ENCODE measurements around the gene TLE4.

Gene TLE4

DNA sequence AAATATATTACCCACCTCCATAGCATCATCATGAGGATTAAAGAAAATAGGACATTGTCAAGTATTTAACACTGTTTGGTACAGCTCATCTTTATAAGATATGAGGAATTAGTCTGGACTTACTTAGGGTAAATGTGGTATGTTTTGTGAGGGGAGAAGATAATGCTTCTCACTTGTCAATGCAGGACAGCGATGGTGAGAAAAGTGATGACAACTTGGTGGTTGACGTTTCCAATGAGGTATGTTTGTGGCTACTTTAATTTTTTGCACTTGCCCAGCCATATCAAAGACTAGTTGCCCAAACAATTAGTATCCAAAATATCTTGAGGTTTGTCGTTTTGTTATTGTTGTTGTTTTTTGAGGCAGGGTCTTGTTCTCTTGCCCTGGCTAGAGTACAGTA is 133.9 kb downstream of the TLE4 start:
- no peak overlapping the region for H3K4me2 ChIP-seq (ENCODE audit: low read depth, low read length, poor library complexity, severe bottlenecking)
- H3K9me2 ChIP-seq (replicated peaks; ENCODE audit: low read depth, low read length), result no peaks in the 10 kb centered on the region
- H3K9me3 ChIP-seq (ENCODE audit: insufficient read depth, low read depth, low read length), result no peaks in the 10 kb centered on the region
- H3F3A ChIP-seq (ENCODE audit: low read depth), result no peaks in the 10 kb centered on the region
- H4K20me1 ChIP-seq (ENCODE audit: insufficient read depth, low read length, poor library complexity, severe bottlenecking), result no peaks in the 10 kb centered on the region
- no peaks in the 10 kb centered on the region for H3K27me3 ChIP-seq (ENCODE audit: insufficient read depth, low read length, poor library complexity, severe bottlenecking)
- TF ChIP-seq, protein P1, sequence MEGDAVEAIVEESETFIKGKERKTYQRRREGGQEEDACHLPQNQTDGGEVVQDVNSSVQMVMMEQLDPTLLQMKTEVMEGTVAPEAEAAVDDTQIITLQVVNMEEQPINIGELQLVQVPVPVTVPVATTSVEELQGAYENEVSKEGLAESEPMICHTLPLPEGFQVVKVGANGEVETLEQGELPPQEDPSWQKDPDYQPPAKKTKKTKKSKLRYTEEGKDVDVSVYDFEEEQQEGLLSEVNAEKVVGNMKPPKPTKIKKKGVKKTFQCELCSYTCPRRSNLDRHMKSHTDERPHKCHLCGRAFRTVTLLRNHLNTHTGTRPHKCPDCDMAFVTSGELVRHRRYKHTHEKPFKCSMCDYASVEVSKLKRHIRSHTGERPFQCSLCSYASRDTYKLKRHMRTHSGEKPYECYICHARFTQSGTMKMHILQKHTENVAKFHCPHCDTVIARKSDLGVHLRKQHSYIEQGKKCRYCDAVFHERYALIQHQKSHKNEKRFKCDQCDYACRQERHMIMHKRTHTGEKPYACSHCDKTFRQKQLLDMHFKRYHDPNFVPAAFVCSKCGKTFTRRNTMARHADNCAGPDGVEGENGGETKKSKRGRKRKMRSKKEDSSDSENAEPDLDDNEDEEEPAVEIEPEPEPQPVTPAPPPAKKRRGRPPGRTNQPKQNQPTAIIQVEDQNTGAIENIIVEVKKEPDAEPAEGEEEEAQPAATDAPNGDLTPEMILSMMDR (conservative IDR thresholded peaks at IDR 0.05; ENCODE audit: low read length), result no peak
- no peak for TF ChIP-seq EZH2phosphoT487 (IDR thresholded peaks at IDR 0.05; ENCODE audit: borderline replicate concordance)
- no peak overlapping the region for H3K9ac ChIP-seq (ENCODE audit: low read depth, low read length, poor library complexity, severe bottlenecking)
- H3K4me3 ChIP-seq (ENCODE audit: low read length, poor library complexity, severe bottlenecking), result no peak overlapping the region
- H3K36me3 ChIP-seq (ENCODE audit: insufficient read depth, low read length), result peaks cover 62% of the 10 kb centered on the region
- H3K79me2 ChIP-seq (ENCODE audit: insufficient read depth, low read length), result peaks cover 4% of the 10 kb centered on the region; the same call in 1 of the 2 replicates
- peaks cover 8% of the 10 kb centered on the region for H3K4me1 ChIP-seq (ENCODE audit: insufficient read depth, low read length, poor library complexity, severe bottlenecking)
- no peak overlapping the region for H2AFZ ChIP-seq (ENCODE audit: low read length)

DNA sequence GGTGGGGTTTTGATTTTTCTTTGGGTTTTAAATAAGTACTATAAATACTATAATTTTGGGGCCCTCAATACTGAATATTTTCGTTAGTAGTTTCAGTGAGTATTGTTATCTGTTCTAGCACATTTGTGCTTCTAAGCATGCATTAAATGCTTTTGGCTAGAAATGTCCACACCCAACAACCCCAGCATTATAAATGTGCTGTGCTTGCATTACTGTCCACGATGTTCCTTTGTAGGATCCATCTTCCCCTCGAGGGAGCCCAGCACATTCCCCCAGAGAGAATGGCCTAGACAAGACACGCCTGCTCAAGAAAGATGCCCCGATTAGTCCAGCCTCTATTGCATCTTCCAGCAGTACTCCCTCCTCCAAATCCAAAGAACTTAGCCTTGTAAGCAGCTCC is 134.7 kb downstream of the TLE4 start:
- H3K4me1 ChIP-seq (ENCODE audit: insufficient read depth, low read length, poor library complexity, severe bottlenecking), result peaks cover 10% of the 10 kb centered on the region
- H2AFZ ChIP-seq (ENCODE audit: low read length), result no peak overlapping the region
- no peak overlapping the region for H3K4me3 ChIP-seq (ENCODE audit: low read length, poor library complexity, severe bottlenecking)
- peaks cover 4% of the 10 kb centered on the region; the same call in 1 of the 2 replicates for H3K79me2 ChIP-seq (ENCODE audit: insufficient read depth, low read length)
- peaks cover 5% of the 10 kb centered on the region for H4K20me1 ChIP-seq (ENCODE audit: insufficient read depth, low read length, poor library complexity, severe bottlenecking)
- no peaks in the 10 kb centered on the region for H3K9me3 ChIP-seq (ENCODE audit: insufficient read depth, low read depth, low read length)
- no peaks in the 10 kb centered on the region for H3F3A ChIP-seq (ENCODE audit: low read depth)
- no peaks in the 10 kb centered on the region for H3K27me3 ChIP-seq (ENCODE audit: insufficient read depth, low read length, poor library complexity, severe bottlenecking)
- H3K36me3 ChIP-seq (ENCODE audit: insufficient read depth, low read length), result peaks cover 71% of the 10 kb centered on the region
- H3K4me2 ChIP-seq (ENCODE audit: low read depth, low read length, poor library complexity, severe bottlenecking), result no peak overlapping the region
- TF ChIP-seq, protein P1 (conservative IDR thresholded peaks at IDR 0.05; ENCODE audit: low read length), result no peak
- TF ChIP-seq EZH2phosphoT487 (IDR thresholded peaks at IDR 0.05; ENCODE audit: borderline replicate concordance), result no peak
- no peak overlapping the region for H3K9ac ChIP-seq (ENCODE audit: low read depth, low read length, poor library complexity, severe bottlenecking)
- no peaks in the 10 kb centered on the region for H3K9me2 ChIP-seq (replicated peaks; ENCODE audit: low read depth, low read length)

DNA sequence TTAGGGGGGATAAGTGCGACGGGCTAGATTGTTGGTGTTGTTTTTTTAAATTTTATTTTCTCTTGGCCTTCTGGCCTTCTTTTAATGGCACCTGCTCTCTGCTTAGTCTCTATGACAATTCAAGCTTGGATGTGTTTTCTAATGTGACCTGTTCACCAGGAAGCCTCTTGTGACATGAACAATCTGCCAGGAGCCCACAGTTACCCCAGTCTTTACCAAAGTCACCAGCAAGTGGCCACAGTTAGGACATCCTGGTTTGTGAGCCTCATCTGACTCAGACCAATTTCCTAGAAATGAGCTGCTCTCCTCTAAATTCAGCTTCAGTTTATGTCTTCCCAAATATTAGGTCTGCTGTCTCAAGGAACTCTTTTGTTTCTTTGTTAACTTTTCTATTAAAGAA is 135.8 kb downstream of the TLE4 start:
- peaks cover 77% of the 10 kb centered on the region for H3K36me3 ChIP-seq (ENCODE audit: insufficient read depth, low read length)
- no peak for TF ChIP-seq EZH2phosphoT487 (IDR thresholded peaks at IDR 0.05; ENCODE audit: borderline replicate concordance)

DNA sequence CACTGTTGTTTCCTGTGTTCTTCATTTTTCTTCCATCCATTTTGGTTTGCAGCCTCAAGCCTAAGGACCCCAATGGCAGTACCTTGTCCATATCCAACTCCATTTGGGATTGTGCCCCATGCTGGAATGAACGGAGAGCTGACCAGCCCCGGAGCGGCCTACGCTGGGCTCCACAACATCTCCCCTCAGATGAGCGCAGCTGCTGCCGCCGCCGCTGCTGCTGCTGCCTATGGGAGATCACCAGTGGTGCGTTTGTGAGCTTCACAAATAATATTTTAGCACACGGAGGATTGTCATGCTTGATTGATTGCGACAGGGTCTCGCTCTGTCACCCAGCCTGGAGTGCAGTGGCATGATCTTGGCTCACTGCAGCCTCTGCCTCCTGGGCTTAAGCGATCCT is 136.8 kb downstream of the TLE4 start:
- Histone ChIP-seq H3K36me3 (ENCODE audit: insufficient read depth, low read length) (peaks cover 86% of the 10 kb centered on the region), H3K27me3 (ENCODE audit: insufficient read depth, low read length, poor library complexity, severe bottlenecking) (no peaks in the 10 kb centered on the region), H4K20me1 (ENCODE audit: insufficient read depth, low read length, poor library complexity, severe bottlenecking) (peaks cover 6% of the 10 kb centered on the region), H3K9me2 (replicated peaks; ENCODE audit: low read depth, low read length) (no peaks in the 10 kb centered on the region), H2AFZ (ENCODE audit: low read length) (no peak overlapping the region), H3K9ac (ENCODE audit: low read depth, low read length, poor library complexity, severe bottlenecking) (no peak overlapping the region), H3K4me3 (ENCODE audit: low read length, poor library complexity, severe bottlenecking) (no peak overlapping the region), H3K4me1 (ENCODE audit: insufficient read depth, low read length, poor library complexity, severe bottlenecking) (peaks cover 10% of the 10 kb centered on the region), H3K4me2 (ENCODE audit: low read depth, low read length, poor library complexity, severe bottlenecking) (no peak overlapping the region), H3K79me2 (ENCODE audit: insufficient read depth, low read length) (no peaks in the 10 kb centered on the region), H3F3A (ENCODE audit: low read depth) (no peaks in the 10 kb centered on the region), H3K9me3 (ENCODE audit: insufficient read depth, low read depth, low read length) (no peaks in the 10 kb centered on the region)
- TF ChIP-seq EZH2phosphoT487 (IDR thresholded peaks at IDR 0.05; ENCODE audit: borderline replicate concordance), result no peak
- TF ChIP-seq, protein P1 (conservative IDR thresholded peaks at IDR 0.05; ENCODE audit: low read length), result no peak

More for the DNA sequence above, 135.8 kb downstream of the TLE4 start:
- Histone ChIP-seq H3K27me3 (ENCODE audit: insufficient read depth, low read length, poor library complexity, severe bottlenecking) (no peaks in the 10 kb centered on the region), H3F3A (ENCODE audit: low read depth) (no peaks in the 10 kb centered on the region), H3K4me1 (ENCODE audit: insufficient read depth, low read length, poor library complexity, severe bottlenecking) (peaks cover 10% of the 10 kb centered on the region), H3K9me3 (ENCODE audit: insufficient read depth, low read depth, low read length) (no peaks in the 10 kb centered on the region), H3K4me2 (ENCODE audit: low read depth, low read length, poor library complexity, severe bottlenecking) (no peak overlapping the region), H3K4me3 (ENCODE audit: low read length, poor library complexity, severe bottlenecking) (no peak overlapping the region), H3K79me2 (ENCODE audit: insufficient read depth, low read length) (no peaks in the 10 kb centered on the region), H2AFZ (ENCODE audit: low read length) (no peak overlapping the region), H3K9me2 (replicated peaks; ENCODE audit: low read depth, low read length) (no peaks in the 10 kb centered on the region), H3K9ac (ENCODE audit: low read depth, low read length, poor library complexity, severe bottlenecking) (no peak overlapping the region), H4K20me1 (ENCODE audit: insufficient read depth, low read length, poor library complexity, severe bottlenecking) (peaks cover 6% of the 10 kb centered on the region)

Data from Loucy (cell line).